ENCODE data around the gene SNW1.
"Not testable (repeated sequence)": the region's sequence is repeated elsewhere in the genome, so short reads cannot be mapped to it uniquely, and the experiment has no call there.

DNA sequence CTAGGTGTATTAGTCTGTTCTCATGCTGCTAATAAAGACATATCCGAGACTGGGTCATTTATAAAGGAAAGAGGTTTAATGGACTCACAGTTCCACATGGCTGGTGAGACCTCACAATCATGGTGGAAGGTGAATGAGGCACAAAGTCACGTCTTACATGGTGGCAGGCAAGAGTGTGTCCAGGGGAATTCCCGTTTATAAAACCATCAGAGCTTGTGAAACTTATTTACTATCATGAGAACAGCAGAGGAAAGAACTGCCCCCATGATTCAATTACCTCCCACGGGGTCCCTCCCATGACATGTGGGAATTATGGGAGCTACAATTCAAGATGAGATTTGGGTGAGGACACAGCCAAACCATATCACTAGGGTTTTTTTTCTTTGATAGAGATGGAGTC, 13.0 kb upstream of the SNW1 start:
- TF ChIP-seq, protein P1, sequence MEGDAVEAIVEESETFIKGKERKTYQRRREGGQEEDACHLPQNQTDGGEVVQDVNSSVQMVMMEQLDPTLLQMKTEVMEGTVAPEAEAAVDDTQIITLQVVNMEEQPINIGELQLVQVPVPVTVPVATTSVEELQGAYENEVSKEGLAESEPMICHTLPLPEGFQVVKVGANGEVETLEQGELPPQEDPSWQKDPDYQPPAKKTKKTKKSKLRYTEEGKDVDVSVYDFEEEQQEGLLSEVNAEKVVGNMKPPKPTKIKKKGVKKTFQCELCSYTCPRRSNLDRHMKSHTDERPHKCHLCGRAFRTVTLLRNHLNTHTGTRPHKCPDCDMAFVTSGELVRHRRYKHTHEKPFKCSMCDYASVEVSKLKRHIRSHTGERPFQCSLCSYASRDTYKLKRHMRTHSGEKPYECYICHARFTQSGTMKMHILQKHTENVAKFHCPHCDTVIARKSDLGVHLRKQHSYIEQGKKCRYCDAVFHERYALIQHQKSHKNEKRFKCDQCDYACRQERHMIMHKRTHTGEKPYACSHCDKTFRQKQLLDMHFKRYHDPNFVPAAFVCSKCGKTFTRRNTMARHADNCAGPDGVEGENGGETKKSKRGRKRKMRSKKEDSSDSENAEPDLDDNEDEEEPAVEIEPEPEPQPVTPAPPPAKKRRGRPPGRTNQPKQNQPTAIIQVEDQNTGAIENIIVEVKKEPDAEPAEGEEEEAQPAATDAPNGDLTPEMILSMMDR (conservative IDR thresholded peaks at IDR 0.05; ENCODE audit: low read length): not testable (repeated sequence)
- not testable (repeated sequence) for TF ChIP-seq EZH2phosphoT487 (IDR thresholded peaks at IDR 0.05; ENCODE audit: borderline replicate concordance, low read depth, low read length)

Measured in OCI-LY7 (cell line).